GM19324 (cell line): ENCODE results near the gene PMEL.

Experiments used
- ATAC-seq: cut with Tn5 transposase; IDR thresholded peaks from one replicate; pipeline ENCODE4 v1.9.1; 2021; ENCODE audit warnings: mild to moderate bottlenecking, moderate library complexity; ENCODE audit not compliant: unreplicated experiment, low FRiP score

Gene PMEL

DNA sequence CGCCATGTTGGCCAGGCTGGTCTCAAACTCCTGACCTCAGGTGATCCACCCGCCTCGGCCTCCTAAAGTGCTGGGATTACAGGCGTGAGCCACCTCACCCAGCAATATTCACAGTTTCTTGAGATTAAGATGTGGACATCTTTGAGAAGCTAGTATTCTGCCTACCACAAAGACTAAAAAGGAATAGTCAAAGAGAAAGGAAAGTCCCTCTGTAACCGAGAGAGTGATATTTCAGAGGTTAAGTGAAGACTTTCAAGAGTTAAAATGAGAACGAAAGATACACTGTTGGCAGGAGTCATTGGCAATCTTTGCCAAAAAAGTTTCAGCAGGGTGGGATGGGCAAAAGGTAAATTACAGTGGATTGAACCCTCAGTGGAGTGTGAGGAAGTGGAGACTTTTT, 19.3 kb downstream of the PMEL start:
- no peak for ATAC-seq

DNA sequence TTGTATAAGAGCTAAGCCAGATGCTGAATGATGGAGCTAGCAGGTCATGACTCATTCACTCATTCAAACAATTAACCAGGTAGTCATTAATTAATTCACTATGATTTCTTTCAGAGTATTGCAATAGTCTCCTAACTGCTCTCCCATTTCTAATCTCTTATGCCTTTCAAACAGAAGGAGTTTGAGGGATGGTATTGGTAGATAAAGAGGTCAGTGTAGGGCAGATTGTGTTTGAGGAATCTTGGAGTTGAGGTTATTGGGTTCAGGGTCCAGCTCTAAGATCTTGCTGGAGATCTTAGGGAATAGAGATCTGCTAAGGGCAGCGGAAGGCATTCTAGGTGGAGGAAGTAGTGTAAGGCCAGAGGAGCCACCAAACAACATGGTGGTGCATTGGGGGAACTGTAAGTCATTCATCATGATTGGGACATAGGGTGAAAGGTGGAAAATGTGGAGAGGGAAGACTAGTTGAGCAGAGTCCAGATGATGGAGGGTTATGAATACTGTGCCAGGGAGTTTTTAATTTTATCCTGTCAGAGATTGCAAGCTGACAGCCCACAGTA, 23.2 kb downstream of the PMEL start:
- no peak for ATAC-seq

DNA sequence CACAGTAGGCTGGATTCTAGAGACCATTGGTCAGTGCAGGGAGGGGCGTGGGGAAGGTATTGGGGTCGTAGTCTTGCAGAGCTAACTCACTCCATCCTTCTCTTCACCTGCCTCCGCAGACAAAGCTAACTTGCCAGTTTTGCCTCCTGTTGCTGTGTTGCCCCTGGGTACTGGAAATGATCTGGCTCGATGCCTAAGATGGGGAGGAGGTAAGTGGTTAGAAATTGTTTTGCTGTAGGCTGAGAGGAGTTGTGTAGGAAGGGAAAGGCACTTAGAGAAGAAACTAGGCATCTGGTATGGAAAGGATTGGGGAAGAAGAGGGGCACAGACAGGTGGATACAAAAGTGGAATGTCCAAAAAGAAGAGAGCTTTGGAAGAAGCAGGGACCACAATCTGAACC, 23.8 kb downstream of the PMEL start:
- no peak for ATAC-seq

DNA sequence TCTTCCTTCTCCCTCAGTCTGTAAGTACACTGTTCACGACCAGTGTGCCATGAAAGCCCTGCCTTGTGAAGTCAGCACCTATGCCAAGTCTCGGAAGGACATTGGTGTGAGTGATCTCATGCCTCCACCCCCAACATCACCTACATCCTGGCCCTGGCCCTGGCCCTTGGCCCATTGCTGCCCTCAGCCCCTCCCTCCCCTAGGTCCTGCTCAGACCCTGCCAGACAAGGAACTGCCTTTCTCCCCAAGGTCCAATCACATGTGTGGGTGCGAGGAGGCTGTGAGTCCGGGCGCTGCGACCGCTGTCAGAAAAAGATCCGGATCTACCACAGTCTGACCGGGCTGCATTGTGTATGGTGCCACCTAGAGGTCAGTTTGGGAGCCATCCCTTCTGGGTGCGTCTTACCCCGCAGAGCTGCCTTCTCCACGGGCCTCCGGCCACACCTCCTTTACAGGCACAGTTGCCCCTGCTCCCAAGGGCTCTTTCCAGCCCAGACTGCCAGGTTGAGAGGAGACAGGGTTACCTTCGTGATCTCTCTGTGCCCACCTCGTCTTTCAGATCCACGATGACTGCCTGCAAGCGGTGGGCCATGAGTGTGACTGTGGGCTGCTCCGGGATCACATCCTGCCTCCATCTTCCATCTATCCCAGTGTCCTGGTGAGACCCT, 25.6 kb downstream of the PMEL start:
- ATAC-seq, result peak; percentile 79

DNA sequence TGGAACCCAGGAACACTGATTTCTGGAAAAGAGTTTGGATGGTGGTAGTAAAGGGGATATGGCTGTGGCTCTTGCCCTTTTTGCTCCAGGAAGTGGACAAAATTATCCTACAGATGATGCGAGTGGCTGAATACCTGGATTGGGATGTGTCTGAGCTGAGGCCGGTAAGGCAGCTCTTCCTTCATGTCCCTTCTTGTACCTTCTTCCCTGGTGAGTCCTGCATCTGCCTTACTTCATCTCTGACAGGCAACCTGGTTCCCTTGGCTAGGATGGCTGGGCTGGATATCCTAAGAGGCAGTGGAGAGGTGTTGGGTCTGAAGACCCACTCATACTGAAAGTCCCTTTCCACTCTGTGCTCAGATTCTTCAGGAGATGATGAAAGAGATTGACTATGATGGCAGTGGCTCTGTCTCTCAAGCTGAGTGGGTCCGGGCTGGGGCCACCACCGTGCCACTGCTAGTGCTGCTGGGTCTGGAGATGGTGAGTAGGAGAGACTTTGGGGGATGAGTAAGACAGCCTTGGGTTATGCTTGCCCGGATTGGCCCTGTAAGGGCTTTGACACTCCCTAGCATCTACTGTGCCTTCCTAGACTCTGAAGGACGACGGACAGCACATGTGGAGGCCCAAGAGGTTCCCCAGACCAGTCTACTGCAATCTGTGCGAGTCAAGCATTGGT, 26.9 kb downstream of the PMEL start:
- no peak for ATAC-seq

DNA sequence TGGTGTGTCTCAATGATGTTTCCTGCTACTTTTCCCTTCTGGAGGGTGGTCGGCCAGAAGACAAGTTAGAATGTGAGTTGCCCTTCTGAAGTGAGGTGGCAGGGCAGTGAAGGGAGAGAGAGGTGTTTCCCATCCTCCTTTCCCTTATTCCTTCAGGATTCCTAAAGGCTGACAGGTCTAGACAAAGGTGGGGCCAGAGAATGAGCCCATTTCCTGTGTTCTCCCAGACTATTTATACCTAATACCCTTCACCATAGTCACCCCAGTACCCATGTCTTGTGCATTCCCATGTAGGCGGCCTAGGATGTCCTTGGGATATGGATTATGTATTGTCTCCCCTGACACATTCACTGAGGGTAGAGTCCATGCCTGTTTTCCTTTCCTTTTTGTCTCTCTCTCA, 27.9 kb downstream of the PMEL start:
- ATAC-seq, result no peak

DNA sequence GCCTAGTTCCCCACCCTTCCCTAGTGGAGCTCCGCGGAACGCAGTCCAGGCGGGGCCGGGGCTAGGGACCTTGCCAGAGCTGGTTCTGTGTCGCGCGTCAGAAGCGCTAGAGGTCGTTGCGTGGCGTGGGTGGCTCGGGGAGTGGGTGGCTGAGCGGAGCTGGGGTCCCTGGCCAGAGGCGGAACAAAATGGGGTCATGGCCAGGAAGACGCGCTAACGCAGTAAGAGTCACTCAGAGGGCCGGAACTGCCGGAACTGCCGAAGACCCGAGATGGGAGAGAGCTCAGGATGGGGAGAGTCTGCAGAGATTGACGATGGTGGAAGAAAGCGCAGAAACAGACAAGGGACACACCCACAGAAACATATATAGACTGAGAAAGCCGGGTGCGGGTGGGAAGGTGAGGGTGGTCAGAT, 30.1 kb downstream of the PMEL start:
- no peak for ATAC-seq

- no peak for ATAC-seq
Measured at GRCh38 chr12:55934773-55935172, 31.1 kb downstream of the PMEL start.

DNA sequence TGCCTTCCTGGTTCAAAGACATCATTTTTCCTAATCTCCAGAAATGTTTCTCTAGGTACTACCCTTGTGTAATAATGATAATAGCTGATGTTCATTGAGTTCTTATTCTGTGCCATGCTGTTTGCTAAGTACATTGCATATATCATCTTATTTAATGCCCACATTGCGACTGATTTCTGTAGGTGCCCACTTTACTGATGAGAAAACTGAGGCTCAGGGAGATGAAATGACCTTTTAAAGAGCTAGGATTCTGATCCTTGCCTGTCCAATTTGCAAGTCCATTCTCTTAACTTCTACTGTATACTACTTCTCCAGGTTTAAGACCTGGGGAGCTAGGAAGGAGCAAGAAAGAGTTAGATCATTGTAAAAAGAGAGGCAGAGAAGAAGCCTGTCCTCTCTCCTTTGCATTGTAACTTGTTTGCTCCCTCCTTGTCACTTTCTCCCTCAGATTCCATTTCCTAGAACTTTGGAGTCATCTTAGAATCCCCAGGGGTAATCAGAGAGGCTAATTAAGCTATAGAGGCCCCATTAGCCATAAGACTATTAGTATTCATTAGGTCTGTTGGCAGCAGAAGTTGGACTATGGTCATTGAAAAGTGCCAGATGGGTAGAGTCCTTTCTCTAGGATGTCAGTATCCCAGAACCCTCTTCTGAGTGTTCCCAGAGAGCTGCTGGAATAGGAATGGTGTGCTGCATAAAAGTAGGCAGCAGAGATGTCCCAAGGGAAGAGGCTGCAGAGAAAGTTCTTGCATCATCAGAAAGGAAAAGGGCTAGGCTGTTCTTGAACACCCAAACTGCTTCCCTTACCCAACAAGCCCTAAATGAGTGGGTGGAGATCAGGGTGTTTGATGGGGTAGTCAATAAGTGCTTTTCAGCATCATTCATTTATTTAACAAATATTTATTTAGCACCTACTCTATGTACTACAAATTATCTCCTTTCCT, 31.8 kb downstream of the PMEL start:
- ATAC-seq, result no peak

GRCh38 chr12:55933169-55933798, 32.6 kb downstream of the PMEL start:
- ATAC-seq, result no peak

GRCh38 chr12:55932551-55932910, 33.3 kb downstream of the PMEL start:
- ATAC-seq, result no peak

- ATAC-seq, result no peak
Measured at GRCh38 chr12:55931780-55932550, 33.9 kb downstream of the PMEL start.

GRCh38 chr12:55931317-55931779, 34.5 kb downstream of the PMEL start:
- ATAC-seq, result no peak

DNA sequence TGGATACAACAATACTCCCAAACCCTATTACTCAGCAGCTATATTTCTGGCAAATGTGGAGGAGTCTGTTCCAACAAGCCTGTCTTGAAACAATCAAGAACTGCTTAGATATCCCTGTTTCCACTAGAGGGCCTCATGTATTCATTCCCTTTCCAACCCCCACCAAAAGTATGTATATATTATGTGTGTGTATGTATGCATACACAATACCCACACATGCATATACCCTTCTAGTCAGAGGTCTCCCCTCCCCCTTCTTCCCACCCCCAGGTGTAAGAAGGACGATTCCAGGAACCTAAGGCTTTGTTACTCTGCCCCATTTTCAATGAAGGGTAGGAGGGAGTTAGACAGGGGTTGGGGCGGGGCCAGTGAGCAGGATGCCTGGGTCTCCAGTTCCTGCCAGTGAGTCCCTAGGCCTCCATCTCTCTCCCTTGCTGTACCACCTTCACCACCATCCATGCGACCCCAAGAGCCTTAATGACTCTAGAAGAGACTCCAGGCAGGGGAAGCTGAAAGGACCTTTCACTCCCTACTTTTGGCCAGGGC, 35.0 kb downstream of the PMEL start, which contains the start of gene DGKA:
Gene DGKA, plus strand, starts transcription at position 392 of the 546 bp plus-strand sequence. CDS start 5,342 bp downstream, outside the sequence.
- ATAC-seq, result no peak

DNA sequence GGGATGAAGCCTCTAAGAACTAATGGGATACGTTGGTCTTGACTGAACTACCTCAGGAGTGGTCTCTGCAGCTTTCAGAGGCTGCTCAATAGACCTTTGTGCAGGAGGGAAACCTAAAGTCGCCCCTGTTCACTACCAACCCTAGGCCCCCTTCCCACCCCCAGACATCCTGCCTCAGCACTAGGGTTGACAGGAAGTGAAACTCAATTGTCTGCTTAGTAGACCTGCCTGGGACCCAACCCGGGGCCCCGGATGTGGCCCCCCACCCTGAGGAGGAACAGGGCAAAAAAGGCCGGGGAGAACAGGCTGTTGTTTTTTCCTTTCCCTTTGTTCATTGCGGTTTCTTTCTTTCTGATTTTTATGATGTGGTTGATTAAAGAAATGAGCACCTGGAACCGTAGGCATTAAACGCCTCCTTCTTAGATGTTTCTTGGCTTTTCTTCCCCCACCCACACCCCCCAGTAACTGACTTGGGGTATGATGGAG, 36.5 kb downstream of the PMEL start:
- ATAC-seq, result no peak

- peak; percentile 41 for ATAC-seq
Measured at GRCh38 chr12:55927588-55928502, 38.0 kb downstream of the PMEL start, which contains the start of gene PYM1. Gene PYM1 (minus strand): TSS chr12:55927894. CDS start chr12:55927761, 133 bp downstream.

- peak; percentile 48 for ATAC-seq
Measured at GRCh38 chr12:55926738-55927587, 38.9 kb downstream of the PMEL start.
